NT2/D1 (cell line): ENCODE measurements around the gene UBE2E3.
"Not testable (repeated sequence)": the region's sequence is repeated elsewhere in the genome, so short reads cannot be mapped to it uniquely, and the experiment has no call there.

Source experiments
- DNase-seq: peaks from one replicate; pipeline ENCODE4 v3.0.0-alpha.2; 2011; ENCODE audit warnings: low read depth, low spot score
- H3K27me3 ChIP-seq: 2 replicates; pipeline ENCODE4 v1.6.0; 2011; ENCODE audit warnings: mild to moderate bottlenecking; ENCODE audit not compliant: insufficient read length, insufficient read depth
- H3K36me3 ChIP-seq: 2 replicates; pipeline ENCODE4 v1.6.1; 2011; ENCODE audit warnings: mild to moderate bottlenecking, low read length, mixed read lengths; ENCODE audit not compliant: insufficient read depth, insufficient read length
- H3K4me1 ChIP-seq: 2 replicates; pipeline ENCODE4 v1.5.1; 2011; ENCODE audit not compliant: insufficient read depth, insufficient read length
- H3K4me3 ChIP-seq: 2 replicates; pipeline ENCODE4 v1.5.1; 2011; ENCODE audit warnings: low read depth; ENCODE audit not compliant: insufficient read length
- H3K9ac ChIP-seq: 2 replicates; pipeline ENCODE4 v1.6.0; 2011; ENCODE audit warnings: low read depth; ENCODE audit not compliant: insufficient read length
- H3K9me3 ChIP-seq: 2 replicates; pipeline ENCODE4 v1.5.1; 2011; ENCODE audit warnings: mild to moderate bottlenecking, low read length; ENCODE audit not compliant: insufficient read depth
- SUZ12 ChIP-seq: IDR thresholded peaks from 2 replicates; pipeline ENCODE4 v1.6.1; 2011; ENCODE audit not compliant: insufficient read length, insufficient read depth; ENCODE audit errors: extremely low read depth
- YY1 ChIP-seq: IDR thresholded peaks from 2 replicates; pipeline ENCODE4 v1.6.1; 2011; ENCODE audit not compliant: insufficient read length, insufficient read depth
- ZNF274 ChIP-seq: IDR thresholded peaks from 2 replicates; pipeline ENCODE4 v1.6.1; 2011; ENCODE audit warnings: mild to moderate bottlenecking, low read depth, low read length

UBE2E3 gene

DNA sequence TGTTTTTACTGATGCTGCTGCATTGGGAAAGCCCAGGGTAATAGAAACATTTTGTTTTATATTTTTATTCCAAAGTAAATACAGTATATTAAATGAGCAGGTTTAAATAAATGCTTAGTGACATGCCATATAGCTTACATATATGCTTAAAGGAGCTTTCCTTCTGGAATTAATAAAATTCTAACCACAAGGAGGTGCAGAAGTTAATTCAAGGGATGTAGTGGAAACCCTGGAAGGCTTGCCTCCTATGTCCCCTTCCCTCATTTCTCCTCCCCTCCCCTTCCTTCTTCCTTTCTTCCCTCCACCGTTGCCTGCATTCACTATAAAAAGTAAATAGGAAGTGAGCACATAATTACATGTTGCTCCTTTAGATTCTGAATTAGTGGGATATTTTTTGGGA, 96.3 kb downstream of the UBE2E3 start:
- no peak overlapping the region for H3K4me3 ChIP-seq
- TF ChIP-seq SUZ12 (no peak), YY1 (no peak), ZNF274 (no peak)

DNA sequence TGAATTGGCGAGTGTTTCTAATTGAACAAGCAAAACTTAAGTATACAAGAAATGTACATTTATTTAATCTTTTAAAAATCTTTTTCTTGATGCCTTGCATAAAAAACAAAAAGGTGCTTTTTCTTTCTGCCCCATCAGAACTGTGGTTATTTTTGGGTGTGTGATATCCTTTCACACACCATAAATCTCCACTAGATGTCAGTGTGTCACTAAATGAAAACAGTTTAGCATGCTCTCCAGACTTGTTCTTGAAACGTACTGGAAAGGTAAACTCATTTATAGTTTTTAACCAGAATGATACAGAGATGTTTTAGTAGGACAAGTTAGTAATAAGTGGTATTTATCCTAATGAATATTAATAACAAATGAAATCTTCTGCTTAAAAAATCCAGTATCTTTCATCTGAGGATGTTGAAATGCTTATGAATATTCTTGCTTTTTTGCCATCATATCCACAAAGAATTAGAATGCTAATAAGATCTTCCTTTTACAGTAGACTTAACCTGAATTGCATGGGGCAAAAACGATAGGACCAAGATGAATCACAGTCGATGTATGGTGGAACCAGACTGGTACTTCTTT, 96.8 kb downstream of the UBE2E3 start:
- TF ChIP-seq SUZ12 (no peak), ZNF274 (no peak), YY1 (no peak)
- no peak for DNase-seq
- Histone ChIP-seq H3K9ac (no peak overlapping the region), H3K36me3 (no peaks in the 10 kb centered on the region), H3K9me3 (no peaks in the 10 kb centered on the region), H3K27me3 (no peaks in the 10 kb centered on the region), H3K4me1 (no peaks in the 10 kb centered on the region), H3K4me3 (no peak overlapping the region)

More for the DNA sequence above, 96.3 kb downstream of the UBE2E3 start:
- Histone ChIP-seq H3K36me3 (no peaks in the 10 kb centered on the region), H3K9ac (no peak overlapping the region), H3K9me3 (no peaks in the 10 kb centered on the region), H3K4me1 (no peaks in the 10 kb centered on the region), H3K27me3 (no peaks in the 10 kb centered on the region)
- no peak for DNase-seq

DNA sequence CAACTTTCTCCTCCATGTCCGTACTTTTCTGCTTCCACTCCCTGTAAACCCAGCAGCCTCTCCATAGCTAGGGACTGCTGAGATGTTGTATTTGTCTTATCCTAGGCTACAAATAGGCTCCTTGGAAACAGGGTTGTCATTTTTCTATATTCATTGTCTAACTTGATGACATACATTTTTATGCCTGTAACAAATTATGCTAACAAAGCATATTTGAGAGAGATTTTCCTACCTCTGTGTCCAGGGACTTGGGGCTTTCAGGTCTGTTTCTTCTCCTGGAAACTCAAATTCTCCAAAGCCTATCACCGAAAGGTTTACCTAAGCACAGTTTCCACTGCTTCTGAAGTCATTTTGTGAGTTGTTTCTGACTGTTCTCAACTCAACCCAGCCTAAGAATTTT, 102.7 kb downstream of the UBE2E3 start:
- Histone ChIP-seq H3K36me3 (no peaks in the 10 kb centered on the region), H3K27me3 (no peaks in the 10 kb centered on the region), H3K4me3 (no peak overlapping the region), H3K9me3 (no peaks in the 10 kb centered on the region), H3K9ac (no peak overlapping the region), H3K4me1 (no peaks in the 10 kb centered on the region)
- no peak for DNase-seq
- TF ChIP-seq ZNF274: no peak
- TF ChIP-seq YY1: no peak
- TF ChIP-seq SUZ12: no peak

GRCh38 chr2:181085734-181086133, 105.3 kb downstream of the UBE2E3 start:
- DNase-seq: no peak
- no peaks in the 10 kb centered on the region for H3K9me3 ChIP-seq

GRCh38 chr2:181091920-181092319, 111.5 kb downstream of the UBE2E3 start:
- DNase-seq, H3K4me3 ChIP-seq, H3K27me3 ChIP-seq, H3K36me3 ChIP-seq, H3K4me1 ChIP-seq, H3K9me3 ChIP-seq, H3K9ac ChIP-seq: not testable (repeated sequence)

More at GRCh38 chr2:181085734-181086133, 105.3 kb downstream of the UBE2E3 start:
- H3K27me3 ChIP-seq: no peaks in the 10 kb centered on the region
- no peak overlapping the region for H3K4me3 ChIP-seq
- H3K9ac ChIP-seq: no peak overlapping the region
- no peaks in the 10 kb centered on the region for H3K36me3 ChIP-seq
- no peaks in the 10 kb centered on the region for H3K4me1 ChIP-seq
- no peak for TF ChIP-seq SUZ12
- no peak for TF ChIP-seq ZNF274
- TF ChIP-seq YY1: no peak

DNA sequence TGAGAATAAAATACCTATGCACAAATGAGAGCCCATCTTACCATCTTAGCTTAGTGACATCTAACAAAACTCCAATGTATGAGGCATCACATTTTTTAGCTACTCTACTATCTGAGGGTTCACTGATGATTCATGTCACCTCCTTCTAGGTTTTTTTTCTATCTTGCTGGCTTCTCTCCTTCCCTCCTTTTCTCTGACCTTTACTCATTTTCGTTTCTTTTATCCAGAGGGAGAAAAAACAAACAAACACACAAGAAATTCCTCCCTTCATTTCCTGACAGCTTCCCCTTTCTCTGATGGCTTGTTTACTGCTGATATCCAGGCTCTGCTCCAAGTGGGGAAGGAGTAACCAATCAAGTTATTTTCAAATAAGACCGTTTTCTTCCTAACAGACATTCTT, 115.1 kb downstream of the UBE2E3 start:
- Histone ChIP-seq H3K9me3 (no peaks in the 10 kb centered on the region), H3K9ac (no peak overlapping the region), H3K27me3 (no peaks in the 10 kb centered on the region), H3K4me3 (no peak overlapping the region), H3K4me1 (no peaks in the 10 kb centered on the region), H3K36me3 (no peaks in the 10 kb centered on the region)
- no peak for DNase-seq
- TF ChIP-seq SUZ12 (no peak), YY1 (no peak), ZNF274 (no peak)

- no peak for DNase-seq
- no peaks in the 10 kb centered on the region for H3K4me1 ChIP-seq
- H3K4me3 ChIP-seq: no peak overlapping the region
- H3K27me3 ChIP-seq: no peaks in the 10 kb centered on the region
- no peaks in the 10 kb centered on the region for H3K36me3 ChIP-seq
- H3K9me3 ChIP-seq: no peaks in the 10 kb centered on the region
- no peak for TF ChIP-seq ZNF274
- TF ChIP-seq SUZ12: no peak
- no peak for TF ChIP-seq YY1
- no peak overlapping the region for H3K9ac ChIP-seq
Observed at GRCh38 chr2:181103659-181104058, 123.3 kb downstream of the UBE2E3 start.

- H3K4me3 ChIP-seq: no peak overlapping the region
- H3K27me3 ChIP-seq: no peaks in the 10 kb centered on the region
- TF ChIP-seq YY1 (no peak), SUZ12 (no peak), ZNF274 (no peak)
- H3K4me1 ChIP-seq: no peaks in the 10 kb centered on the region
- no peak overlapping the region for H3K9ac ChIP-seq
- no peaks in the 10 kb centered on the region for H3K36me3 ChIP-seq
- H3K9me3 ChIP-seq: no peaks in the 10 kb centered on the region
- DNase-seq: peak; percentile 22
Observed at GRCh38 chr2:181104512-181105115, 124.2 kb downstream of the UBE2E3 start.
